ENCODE measurements around the gene NCKAP5. TPM values are rescaled to one million over a fixed set of nuclear protein-coding genes. Genes with fewer than 3 reads are reported as not detected.
"Not testable (repeated sequence)": the region's sequence is repeated elsewhere in the genome, so short reads cannot be mapped to it uniquely, and the experiment has no call there.

The NCKAP5 gene
- total and polyA plus RNA-seq, 2 donors (not counting 1 experiment from before 2014, with no cell fraction given): not detected

GRCh38 chr2:133476286-133476685, 92.0 kb downstream of the NCKAP5 start:
- Histone ChIP-seq H3K27me3 (replicated peaks in 1 of 4; ENCODE audit: control extremely low read depth in 1 of 4, control insufficient read depth in 3 of 4, insufficient read depth in 4 of 4, low read length in 3 of 4) (no peaks in the 10 kb centered on the region), H3K9me3 (ENCODE audit: control extremely low read depth in 1 of 3, control insufficient read depth in 2 of 3, insufficient read depth in 1 of 3, low read length in 2 of 3) (no peaks in the 10 kb centered on the region), H3K4me3 (ENCODE audit: control extremely low read depth in 1 of 5, extremely low read depth in 1 of 5, insufficient read depth in 1 of 5, low read depth in 2 of 5, low read length in 4 of 5) (no peak overlapping the region), H3K79me2 (ENCODE audit: control insufficient read depth, insufficient read depth, low read length) (no peaks in the 10 kb centered on the region), H3K9ac (ENCODE audit: low read length) (no peak overlapping the region), H3K36me3 (replicated peaks in 1 of 2; ENCODE audit: control extremely low read depth in 1 of 2, control insufficient read depth in 1 of 2, extremely low read depth in 1 of 2, insufficient read depth in 2 of 2, low read length in 1 of 2) (no peaks in the 10 kb centered on the region), H2AFZ (ENCODE audit: insufficient read depth, low read depth, low read length, poor library complexity, severe bottlenecking) (no peak overlapping the region), H3K4me2 (replicated peaks; ENCODE audit: low read depth, low read length, poor library complexity, severe bottlenecking) (no peak overlapping the region), H3K4me1 (ENCODE audit: control insufficient read depth in 2 of 2, insufficient read depth in 2 of 2, low read length in 2 of 2) (no peaks in the 10 kb centered on the region), H4K20me1 (ENCODE audit: control insufficient read depth, insufficient read depth, low read length, poor library complexity, severe bottlenecking) (no peaks in the 10 kb centered on the region), H3K27ac (ENCODE audit: low read length in 2 of 2) (no peak overlapping the region)
- H3K9me3 Mint-ChIP-seq (ENCODE audit: insufficient read depth): peaks cover 2% of the 10 kb centered on the region
- no peaks in the 10 kb centered on the region for H3K4me1 Mint-ChIP-seq
- intact Hi-C loops (cut with micrococcal nuclease): no loop called here
- no peak for ATAC-seq (ENCODE audit: low read depth)
- no peak overlapping the region for H3K27ac Mint-ChIP-seq
- 63% methylated on average over 3 of the region's 4 CpGs for WGBS (ENCODE audit: insufficient coverage)
- CTCF ChIA-PET: no interaction called here
- no peak overlapping the region for H3K4me3 Mint-ChIP-seq
- no peak for TF ChIP-seq EZH2 (IDR thresholded peaks at IDR 0.05; ENCODE audit: borderline replicate concordance, insufficient read depth, low read depth, low read length, poor library complexity, severe bottlenecking)
- POLR2A ChIA-PET: no interaction called here
- no peaks in the 10 kb centered on the region for H3K27me3 Mint-ChIP-seq
- no peak for DNase-seq

- Histone ChIP-seq H4K20me1 (ENCODE audit: control insufficient read depth, insufficient read depth, low read length, poor library complexity, severe bottlenecking) (no peaks in the 10 kb centered on the region), H3K79me2 (ENCODE audit: control insufficient read depth, insufficient read depth, low read length) (no peaks in the 10 kb centered on the region), H3K4me3 (ENCODE audit: control extremely low read depth in 1 of 5, extremely low read depth in 1 of 5, insufficient read depth in 1 of 5, low read depth in 2 of 5, low read length in 4 of 5) (no peak overlapping the region), H3K36me3 (replicated peaks in 1 of 2; ENCODE audit: control extremely low read depth in 1 of 2, control insufficient read depth in 1 of 2, extremely low read depth in 1 of 2, insufficient read depth in 2 of 2, low read length in 1 of 2) (no peaks in the 10 kb centered on the region), H3K27ac (ENCODE audit: low read length in 2 of 2) (no peak overlapping the region), H2AFZ (ENCODE audit: insufficient read depth, low read depth, low read length, poor library complexity, severe bottlenecking) (no peak overlapping the region), H3K4me2 (replicated peaks; ENCODE audit: low read depth, low read length, poor library complexity, severe bottlenecking) (no peak overlapping the region), H3K9ac (ENCODE audit: low read length) (no peak overlapping the region), H3K27me3 (replicated peaks in 1 of 4; ENCODE audit: control extremely low read depth in 1 of 4, control insufficient read depth in 3 of 4, insufficient read depth in 4 of 4, low read length in 3 of 4) (no peaks in the 10 kb centered on the region), H3K9me3 (ENCODE audit: control extremely low read depth in 1 of 3, control insufficient read depth in 2 of 3, insufficient read depth in 1 of 3, low read length in 2 of 3) (no peaks in the 10 kb centered on the region), H3K4me1 (ENCODE audit: control insufficient read depth in 2 of 2, insufficient read depth in 2 of 2, low read length in 2 of 2) (no peaks in the 10 kb centered on the region)
- ATAC-seq (ENCODE audit: low read depth): no peak
- no peak for TF ChIP-seq CTCF (IDR thresholded peaks at IDR 0.05)
- no peak for TF ChIP-seq EZH2 (IDR thresholded peaks at IDR 0.05; ENCODE audit: borderline replicate concordance, insufficient read depth, low read depth, low read length, poor library complexity, severe bottlenecking)
- no peak for DNase-seq
- CTCF ChIA-PET: no interaction called here
- Mint-ChIP-seq H3K9me3 (ENCODE audit: insufficient read depth) (peaks cover 2% of the 10 kb centered on the region), H3K4me1 (no peaks in the 10 kb centered on the region), H3K27me3 (no peaks in the 10 kb centered on the region), H3K27ac (no peak overlapping the region), H3K4me3 (no peak overlapping the region)
- intact Hi-C loops (cut with micrococcal nuclease): no loop called here
- POLR2A ChIA-PET: no interaction called here
Measured at GRCh38 chr2:133475610-133476009, 92.7 kb downstream of the NCKAP5 start.

GRCh38 chr2:133470446-133470845, 97.8 kb downstream of the NCKAP5 start:
- H3K27ac ChIP-seq (ENCODE audit: low read length in 2 of 2); POLR2A ChIA-PET; intact Hi-C loops (cut with micrococcal nuclease); H4K20me1 ChIP-seq (ENCODE audit: control insufficient read depth, insufficient read depth, low read length, poor library complexity, severe bottlenecking); ATAC-seq (ENCODE audit: low read depth); H3K36me3 ChIP-seq (replicated peaks in 1 of 2; ENCODE audit: control extremely low read depth in 1 of 2, control insufficient read depth in 1 of 2, extremely low read depth in 1 of 2, insufficient read depth in 2 of 2, low read length in 1 of 2); H3K4me1 Mint-ChIP-seq; DNase-seq; H3K27me3 ChIP-seq (replicated peaks in 1 of 4; ENCODE audit: control extremely low read depth in 1 of 4, control insufficient read depth in 3 of 4, insufficient read depth in 4 of 4, low read length in 3 of 4); H3K79me2 ChIP-seq (ENCODE audit: control insufficient read depth, insufficient read depth, low read length); H3K4me3 Mint-ChIP-seq; H3K9ac ChIP-seq (ENCODE audit: low read length); H3K9me3 ChIP-seq (ENCODE audit: control extremely low read depth in 1 of 3, control insufficient read depth in 2 of 3, insufficient read depth in 1 of 3, low read length in 2 of 3); H3K27me3 Mint-ChIP-seq; CTCF ChIA-PET; H3K27ac Mint-ChIP-seq; H3K4me2 ChIP-seq (replicated peaks; ENCODE audit: low read depth, low read length, poor library complexity, severe bottlenecking); H3K4me1 ChIP-seq (ENCODE audit: control insufficient read depth in 2 of 2, insufficient read depth in 2 of 2, low read length in 2 of 2); H2AFZ ChIP-seq (ENCODE audit: insufficient read depth, low read depth, low read length, poor library complexity, severe bottlenecking); H3K9me3 Mint-ChIP-seq (ENCODE audit: insufficient read depth); H3K4me3 ChIP-seq (ENCODE audit: control extremely low read depth in 1 of 5, extremely low read depth in 1 of 5, insufficient read depth in 1 of 5, low read depth in 2 of 5, low read length in 4 of 5): not testable (repeated sequence)
- WGBS (ENCODE audit: insufficient coverage): 88% methylated on average over 4 of the region's 13 CpGs
